ENCODE results near the gene LAMP2.
"Not testable (repeated sequence)": the region's sequence is repeated elsewhere in the genome, so short reads cannot be mapped to it uniquely, and the experiment has no call there.

LAMP2 gene

GRCh38 chrX:120468825-120469525 is at the start of gene LAMP2:
LAMP2 (minus strand) TSS chrX:120469296; CDS start chrX:120469169, 127 bp downstream.
- DNase-seq (ENCODE audit: low read depth), result peak; percentile 88

GRCh38 chrX:120517936-120518335 is 48.8 kb upstream of the LAMP2 start:
- DNase-seq (ENCODE audit: low read depth), result peak; percentile 48

GRCh38 chrX:120514236-120514635 is 45.1 kb upstream of the LAMP2 start:
- peak; percentile 22 for DNase-seq (ENCODE audit: low read depth)

- no peak for DNase-seq (ENCODE audit: low read depth)
These were observed 43.5 kb upstream of the LAMP2 start for GRCh38 chrX:120512627-120513026.

GRCh38 chrX:120512222-120512621 is 43.1 kb upstream of the LAMP2 start:
- no peak for DNase-seq (ENCODE audit: low read depth)

GRCh38 chrX:120504569-120504968 is 35.5 kb upstream of the LAMP2 start:
- no peak for DNase-seq (ENCODE audit: low read depth)

- no peak for DNase-seq (ENCODE audit: low read depth)
These were observed 30.4 kb upstream of the LAMP2 start for GRCh38 chrX:120499301-120500072.

- not testable (repeated sequence) for DNase-seq (ENCODE audit: low read depth)
These were observed 21.0 kb upstream of the LAMP2 start for GRCh38 chrX:120490119-120490518.

- DNase-seq (ENCODE audit: low read depth), result no peak
These were observed 17.7 kb upstream of the LAMP2 start for GRCh38 chrX:120486786-120487185.

GRCh38 chrX:120485638-120486520 is 16.8 kb upstream of the LAMP2 start:
- peak; percentile 77 for DNase-seq (ENCODE audit: low read depth)

- no peak for DNase-seq (ENCODE audit: low read depth)
These were observed 16.2 kb upstream of the LAMP2 start for GRCh38 chrX:120485315-120485637.

GRCh38 chrX:120477453-120477852 is 8.4 kb upstream of the LAMP2 start:
- DNase-seq (ENCODE audit: low read depth), result no peak

- no peak for DNase-seq (ENCODE audit: low read depth)
These were observed 7.6 kb upstream of the LAMP2 start for GRCh38 chrX:120476714-120477113.

GRCh38 chrX:120475447-120475846 is 6.4 kb upstream of the LAMP2 start:
- DNase-seq (ENCODE audit: low read depth), result peak; percentile 26

- no peak for DNase-seq (ENCODE audit: low read depth)
These were observed 5.0 kb upstream of the LAMP2 start for GRCh38 chrX:120474085-120474484.

- DNase-seq (ENCODE audit: low read depth), result not testable (repeated sequence)
These were observed 561 bp upstream of the LAMP2 start for GRCh38 chrX:120469657-120470056.

GRCh38 chrX:120468479-120468824 is 644 bp downstream of the LAMP2 start:
- no peak for DNase-seq (ENCODE audit: low read depth)

- DNase-seq (ENCODE audit: low read depth), result no peak
These were observed 1.0 kb downstream of the LAMP2 start for GRCh38 chrX:120468071-120468470.

- DNase-seq (ENCODE audit: low read depth), result no peak
These were observed 4.7 kb downstream of the LAMP2 start for GRCh38 chrX:120464411-120464810.

- peak; percentile 71 for DNase-seq (ENCODE audit: low read depth)
These were observed 5.9 kb downstream of the LAMP2 start for GRCh38 chrX:120463241-120463640.

- no peak for DNase-seq (ENCODE audit: low read depth)
These were observed 6.7 kb downstream of the LAMP2 start for GRCh38 chrX:120462370-120462769.

GRCh38 chrX:120459309-120459708 is 9.8 kb downstream of the LAMP2 start:
- DNase-seq (ENCODE audit: low read depth), result no peak

- DNase-seq (ENCODE audit: low read depth), result peak; percentile 83
These were observed 11.3 kb downstream of the LAMP2 start for GRCh38 chrX:120457766-120458180.
